Measurements from ENCODE around the gene PYGO2. TPM values are rescaled to one million over a fixed set of nuclear protein-coding genes. Genes with fewer than 3 reads are reported as not detected.
A peak's percentile ranks its signal among the peaks of the same experiment; 100 is the strongest.
"Not testable (repeated sequence)": the region's sequence is repeated elsewhere in the genome, so short reads cannot be mapped to it uniquely, and the experiment has no call there.

PYGO2 gene
- total RNA-seq, 1 donor = 28.9 TPM

DNA sequence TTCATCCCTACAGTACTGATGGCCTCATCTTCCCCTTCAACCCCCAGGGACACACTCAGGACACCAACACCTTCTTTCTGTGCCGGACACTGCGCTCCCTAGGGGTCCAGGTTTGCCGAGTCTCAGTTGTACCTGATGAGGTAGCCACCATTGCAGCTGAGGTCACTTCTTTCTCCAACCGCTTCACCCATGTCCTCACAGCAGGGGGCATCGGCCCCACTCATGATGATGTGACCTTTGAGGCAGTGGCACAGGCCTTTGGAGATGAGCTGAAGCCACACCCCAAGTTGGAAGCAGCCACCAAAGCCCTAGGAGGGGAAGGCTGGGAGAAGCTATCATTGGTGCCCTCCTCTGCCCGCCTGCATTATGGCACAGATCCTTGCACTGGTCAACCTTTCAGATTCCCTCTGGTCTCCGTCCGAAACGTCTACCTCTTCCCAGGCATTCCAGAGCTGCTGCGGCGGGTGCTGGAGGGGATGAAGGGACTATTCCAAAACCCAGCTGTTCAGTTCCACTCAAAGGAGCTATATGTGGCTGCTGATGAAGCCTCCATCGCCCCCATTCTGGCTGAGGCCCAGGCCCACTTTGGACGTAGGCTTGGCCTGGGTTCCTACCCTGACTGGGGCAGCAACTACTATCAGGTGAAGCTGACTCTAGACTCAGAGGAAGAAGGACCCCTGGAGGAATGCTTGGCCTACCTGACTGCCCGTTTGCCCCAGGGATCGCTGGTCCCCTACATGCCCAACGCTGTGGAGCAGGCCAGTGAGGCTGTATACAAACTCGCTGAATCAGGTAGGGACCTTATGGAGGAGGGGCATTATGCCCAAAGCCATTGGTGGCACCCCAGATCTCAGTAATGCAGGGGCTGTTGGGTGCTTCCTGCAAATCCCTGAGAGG, 26.7 kb upstream of the PYGO2 start:
- DNase-seq (ENCODE audit: low read depth) = no peak
- H3K4me3 ChIP-seq (ENCODE audit: low read depth, low read length) = no peak overlapping the region
- TF ChIP-seq, protein P1, sequence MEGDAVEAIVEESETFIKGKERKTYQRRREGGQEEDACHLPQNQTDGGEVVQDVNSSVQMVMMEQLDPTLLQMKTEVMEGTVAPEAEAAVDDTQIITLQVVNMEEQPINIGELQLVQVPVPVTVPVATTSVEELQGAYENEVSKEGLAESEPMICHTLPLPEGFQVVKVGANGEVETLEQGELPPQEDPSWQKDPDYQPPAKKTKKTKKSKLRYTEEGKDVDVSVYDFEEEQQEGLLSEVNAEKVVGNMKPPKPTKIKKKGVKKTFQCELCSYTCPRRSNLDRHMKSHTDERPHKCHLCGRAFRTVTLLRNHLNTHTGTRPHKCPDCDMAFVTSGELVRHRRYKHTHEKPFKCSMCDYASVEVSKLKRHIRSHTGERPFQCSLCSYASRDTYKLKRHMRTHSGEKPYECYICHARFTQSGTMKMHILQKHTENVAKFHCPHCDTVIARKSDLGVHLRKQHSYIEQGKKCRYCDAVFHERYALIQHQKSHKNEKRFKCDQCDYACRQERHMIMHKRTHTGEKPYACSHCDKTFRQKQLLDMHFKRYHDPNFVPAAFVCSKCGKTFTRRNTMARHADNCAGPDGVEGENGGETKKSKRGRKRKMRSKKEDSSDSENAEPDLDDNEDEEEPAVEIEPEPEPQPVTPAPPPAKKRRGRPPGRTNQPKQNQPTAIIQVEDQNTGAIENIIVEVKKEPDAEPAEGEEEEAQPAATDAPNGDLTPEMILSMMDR (IDR thresholded peaks at IDR 0.05; ENCODE audit: insufficient read depth, low read depth, low read length) = no peak

DNA sequence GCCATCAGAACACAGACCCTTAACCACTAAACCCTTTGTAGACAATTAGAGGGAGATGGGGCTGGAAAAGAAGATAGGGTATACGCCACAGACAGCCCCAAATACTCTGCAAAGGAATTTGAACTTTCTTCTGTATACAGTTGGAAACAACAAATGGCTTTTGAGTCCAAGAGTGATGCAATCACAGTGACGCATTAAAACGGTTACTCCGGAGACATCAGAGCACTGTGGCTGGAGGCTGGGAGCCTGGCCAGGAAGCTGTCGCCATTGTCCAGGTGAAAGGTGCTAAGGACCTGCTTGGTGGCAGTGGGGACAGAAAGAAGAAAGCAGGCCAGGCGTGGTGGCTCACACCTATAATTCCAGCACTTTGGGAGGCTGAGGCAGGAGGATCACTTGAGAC, 25.7 kb upstream of the PYGO2 start:
- TF ChIP-seq, protein P1 (IDR thresholded peaks at IDR 0.05; ENCODE audit: insufficient read depth, low read depth, low read length) = no peak
- DNase-seq (ENCODE audit: low read depth) = no peak
- no peak overlapping the region for H3K4me3 ChIP-seq (ENCODE audit: low read depth, low read length)

DNA sequence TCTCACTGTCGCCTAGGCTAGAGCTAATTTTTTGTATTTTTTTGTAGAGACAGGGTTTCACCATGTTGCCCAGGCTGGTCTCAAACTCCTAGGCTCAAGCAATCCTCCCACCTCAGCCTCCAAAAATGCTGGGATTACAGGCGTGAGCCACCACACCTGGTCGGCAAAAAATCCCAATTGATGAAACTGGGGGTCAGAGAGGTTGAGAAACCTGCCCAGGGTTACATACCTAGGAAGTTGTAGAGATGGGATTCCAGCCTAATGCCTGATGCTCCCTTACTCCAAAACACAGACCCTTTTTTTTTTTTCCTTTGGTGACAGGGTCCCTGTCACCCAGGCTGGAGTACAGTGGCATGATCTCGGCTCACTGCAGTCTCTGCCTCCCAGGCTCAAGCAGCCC, 25.2 kb upstream of the PYGO2 start:
- DNase-seq (ENCODE audit: low read depth); H3K4me3 ChIP-seq (ENCODE audit: low read depth, low read length): not testable (repeated sequence)

DNA sequence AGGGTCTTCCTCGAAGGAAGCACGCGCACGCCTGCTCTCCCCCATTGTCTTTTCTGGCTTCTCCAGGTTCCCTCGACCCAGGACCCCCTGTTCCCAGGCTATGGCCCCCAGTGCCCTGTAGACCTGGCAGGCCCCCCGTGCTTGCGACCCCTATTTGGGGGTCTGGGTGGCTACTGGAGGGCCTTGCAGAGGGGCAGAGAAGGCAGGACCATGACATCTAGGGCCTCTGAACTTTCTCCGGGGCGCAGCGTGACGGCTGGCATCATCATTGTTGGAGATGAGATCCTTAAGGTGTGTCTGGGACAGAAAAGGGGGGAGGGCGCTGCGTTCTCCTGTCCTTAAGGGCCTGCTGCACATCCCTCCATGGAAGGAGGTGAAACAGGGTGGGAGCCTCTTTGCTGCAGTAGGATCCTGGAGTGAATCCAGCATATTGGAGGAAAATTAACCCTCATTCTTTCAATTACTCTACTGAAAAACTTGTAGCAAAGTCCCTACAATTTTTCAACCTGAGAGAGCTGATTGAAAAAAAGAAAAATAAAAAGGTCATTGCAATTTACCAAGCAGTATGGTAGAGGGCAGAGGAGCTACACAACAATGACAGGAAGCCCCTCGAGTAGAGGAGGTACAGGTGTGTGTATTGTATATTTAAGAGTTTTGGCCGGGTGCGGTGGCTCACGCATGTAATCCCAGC, 22.3 kb upstream of the PYGO2 start:
- DNase-seq (ENCODE audit: low read depth) = no peak
- TF ChIP-seq, protein P1 (IDR thresholded peaks at IDR 0.05; ENCODE audit: insufficient read depth, low read depth, low read length) = no peak
- H3K4me3 ChIP-seq (ENCODE audit: low read depth, low read length) = peak overlapping the region; percentile 63

DNA sequence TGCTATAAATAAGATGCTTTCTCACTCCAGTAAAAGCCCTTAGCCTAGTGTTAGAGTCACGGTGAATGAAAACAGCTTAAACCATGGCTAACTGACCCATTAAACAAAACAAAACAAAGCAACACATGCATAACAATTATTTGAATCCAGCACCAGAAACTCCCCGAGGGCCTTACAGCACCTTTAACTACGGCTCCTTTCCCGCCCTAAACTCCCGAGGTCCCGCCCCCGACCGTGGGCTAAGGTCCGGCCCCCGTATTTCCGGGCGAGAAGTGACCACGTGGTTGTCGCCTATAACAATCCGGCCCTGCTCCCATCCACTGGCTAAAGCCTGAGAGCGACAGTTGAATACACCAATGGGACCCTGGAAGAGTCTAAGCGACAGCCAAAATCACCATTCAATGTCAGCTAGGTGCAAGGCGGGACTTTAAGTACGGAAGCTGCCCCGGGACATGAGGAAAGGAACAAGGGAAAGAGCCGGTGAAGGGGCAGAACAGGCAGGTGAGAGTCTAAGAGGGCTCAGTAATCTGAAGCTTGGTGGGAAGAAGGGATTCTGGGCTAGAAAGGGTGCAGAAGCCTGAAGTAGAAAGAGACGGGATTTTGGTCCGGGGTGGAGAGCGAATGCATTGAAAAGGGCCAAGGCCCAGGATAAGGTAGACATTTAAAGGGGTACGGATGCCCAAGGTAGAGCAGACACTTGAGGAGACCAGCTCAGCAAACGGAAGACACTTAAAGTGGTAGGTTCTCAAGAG, 21.5 kb upstream of the PYGO2 start, which contains the start of gene FLAD1:
Gene FLAD1, plus strand, starts transcription at position 448 of the 752 bp plus-strand sequence. CDS start 351 bp downstream, outside the sequence.
- TF ChIP-seq, protein P1 (IDR thresholded peaks at IDR 0.05; ENCODE audit: insufficient read depth, low read depth, low read length) = no peak
- H3K4me3 ChIP-seq (ENCODE audit: low read depth, low read length) = peak within 1 kb of the TSS; percentile 63
- DNase-seq (ENCODE audit: low read depth) = peak; percentile 100

DNA sequence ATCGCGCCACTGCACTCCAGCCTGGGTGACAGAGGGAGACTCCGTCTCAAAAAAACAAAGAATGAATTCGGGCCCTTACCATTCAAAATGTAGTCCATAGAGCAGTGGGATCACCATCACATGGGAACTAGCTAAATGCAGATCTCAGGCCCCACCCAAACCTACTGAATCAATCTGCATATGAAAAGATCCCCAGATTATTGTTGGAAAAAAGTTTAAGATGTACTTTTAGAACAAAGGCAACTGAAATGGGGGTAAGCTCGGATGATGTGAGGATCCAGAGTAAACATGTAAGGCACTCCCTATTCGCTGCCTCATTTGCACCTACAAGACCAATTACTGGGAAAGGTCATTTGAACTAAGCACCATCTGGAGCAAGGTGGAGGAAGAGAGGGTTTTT, 20.8 kb upstream of the PYGO2 start:
- TF ChIP-seq, protein P1 (IDR thresholded peaks at IDR 0.05; ENCODE audit: insufficient read depth, low read depth, low read length) = no peak
- DNase-seq (ENCODE audit: low read depth) = no peak
- H3K4me3 ChIP-seq (ENCODE audit: low read depth, low read length) = peak overlapping the region; percentile 44

DNA sequence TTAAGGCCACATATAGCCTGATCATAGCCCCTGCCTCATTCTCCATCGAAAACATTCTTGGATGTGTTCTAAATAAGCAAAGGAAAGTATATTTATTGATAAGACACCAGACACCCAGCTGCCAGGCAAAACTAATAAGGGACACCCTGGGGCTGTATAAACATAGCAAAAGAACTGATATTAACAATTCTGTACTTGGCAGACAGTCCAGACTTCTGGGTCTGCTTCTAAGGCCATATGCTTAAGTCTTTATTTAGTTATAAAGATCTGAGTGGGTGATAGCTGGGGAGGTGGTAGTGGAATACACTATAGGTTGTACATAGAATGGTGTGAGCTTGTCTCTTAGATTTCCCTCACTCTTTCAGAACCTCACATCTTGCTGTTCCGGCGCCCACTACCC, 16.8 kb upstream of the PYGO2 start:
- TF ChIP-seq, protein P1 (IDR thresholded peaks at IDR 0.05; ENCODE audit: insufficient read depth, low read depth, low read length) = no peak
- no peak for DNase-seq (ENCODE audit: low read depth)

DNA sequence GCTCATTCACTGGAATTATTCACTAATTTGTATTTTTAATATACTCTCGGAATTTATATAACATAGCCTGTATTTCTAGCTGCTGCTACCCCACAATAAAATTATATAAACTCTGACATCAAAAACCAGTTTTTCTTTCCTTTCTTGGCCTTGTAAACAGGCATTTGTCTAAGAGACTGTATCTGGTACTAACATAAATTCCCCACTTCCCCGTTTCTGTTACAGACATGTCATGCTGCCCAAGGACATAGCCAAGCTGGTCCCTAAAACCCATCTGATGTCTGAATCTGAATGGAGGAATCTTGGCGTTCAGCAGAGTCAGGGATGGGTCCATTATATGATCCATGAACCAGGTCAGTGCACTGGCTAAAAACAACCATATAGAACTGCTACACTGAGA, 16.2 kb upstream of the PYGO2 start:
- DNase-seq (ENCODE audit: low read depth); H3K4me3 ChIP-seq (ENCODE audit: low read depth, low read length): not testable (repeated sequence)

More for the DNA sequence above, 16.8 kb upstream of the PYGO2 start:
- H3K4me3 ChIP-seq (ENCODE audit: low read depth, low read length) = no peak overlapping the region
